Skin of body (tissue), 3 donors: ENCODE data around the gene NLGN4X. TPM values are rescaled to one million over a fixed set of nuclear protein-coding genes. Genes with fewer than 3 reads are reported as not detected.

ENCODE experiments used
- DNase-seq: peaks from one replicate; lab custom pipeline; 2025; lab: John Stamatoyannopoulos, UW
- small RNA-seq: library from RNA; depleted of rRNA; stranded (forward); fragments of <200 nt; gene quantifications from one replicate; pipeline ENCODE3, GENCODE V24; 2014; ENCODE audit warnings: low replicate concordance
- total RNA-seq: library from RNA; depleted of rRNA; stranded (reverse); fragments of >200 nt; gene quantifications from one replicate; pipeline ENCODE4 v1.2.3, GENCODE V29; 2014

NLGN4X gene
- total RNA-seq, 1 donor from 2014 or later, result 4.3 TPM

- no peak for DNase-seq
Observed at GRCh38 chrX:5869786-5870185, 358.9 kb downstream of the NLGN4X start.

GRCh38 chrX:5867778-5868177, 360.9 kb downstream of the NLGN4X start:
- DNase-seq, result no peak

- DNase-seq, result no peak
Observed at GRCh38 chrX:5857232-5857631, 371.4 kb downstream of the NLGN4X start.

- no peak for DNase-seq
Observed at GRCh38 chrX:5852941-5853340, 375.7 kb downstream of the NLGN4X start.

GRCh38 chrX:5842601-5843000, 386.1 kb downstream of the NLGN4X start:
- no peak for DNase-seq

Small RNAs within 50 kb of the gene (small RNA-seq; reads per million reads assigned to genes)
- not detected for gene RF00322
